GM12878 (cell line): Measurements from ENCODE around the gene ANKRD11. TPM values are rescaled to one million over a fixed set of nuclear protein-coding genes. Genes with fewer than 3 reads are reported as not detected.

Source experiments
- ATAC-seq: fragments of 200-7000 bp; cut with Tn5 transposase; 3 replicates; pipeline ENCODE4 v1.9.1; 2020; ENCODE audit warnings: mild to moderate bottlenecking, moderate library complexity
- BruUV-seq: library from RNA; stranded (reverse); fragments of 400-500 nt; replicated peaks from 2 replicates; lab custom pipeline; 2021; lab: Mats Ljungman, UMichigan
- CTCF ChIA-PET: fragments of 300-600 bp; sonication (Branson Sonifier 250); formaldehyde crosslinking; extraction: SDS; loops from one replicate; lab custom pipeline; 2021; ENCODE audit warnings: inconsistent platforms; lab: Yijun Ruan, JAX
- POLR2A ChIA-PET: fragments of 350-600 bp; formaldehyde crosslinking; extraction: SDS; loops from one replicate; lab custom pipeline; 2021; ENCODE audit warnings: inconsistent platforms; lab: Charles Lee
- RAD21 ChIA-PET: fragments of 300-600 bp; sonication (Branson Sonifier 250); formaldehyde crosslinking; loops from one replicate; lab custom pipeline; 2023; ENCODE audit warnings: antibody characterized with exemption; ENCODE audit not compliant: unreplicated experiment; lab: Charles Lee
- SMC1A ChIA-PET: fragments of 300-600 bp; sonication (Branson Sonifier 250); formaldehyde crosslinking; loops from one replicate; lab custom pipeline; 2023; ENCODE audit not compliant: unreplicated experiment, uncharacterized antibody; lab: Charles Lee
- DNase-seq: peaks from one replicate; pipeline ENCODE4 v3.0.0-alpha.2; 2011; ENCODE audit warnings: low read depth, low spot score
- FAIRE-seq: peaks from 3 replicates; lab custom pipeline; 2011; peaks lifted over from hg19 to GRCh38; lab: Jason Lieb, UNC
- H2AFZ ChIP-seq: 2 replicates; pipeline ENCODE4 v1.6.0; 2011; ENCODE audit warnings: low read depth, low read length, control low read depth; ENCODE audit not compliant: control insufficient read depth
- H3K27ac ChIP-seq: 2 replicates; pipeline ENCODE4 v1.5.1; 2011; ENCODE audit warnings: control low read depth; ENCODE audit not compliant: control insufficient read depth, insufficient read depth
- H3K27me3 ChIP-seq, 2 experiments: replicated peaks in 1 of 2; 2 replicates each; pipeline versions ENCODE4 v1.6.0 to v1.6.1; 2011; ENCODE audit warnings: low read length in 1 of 2; ENCODE audit not compliant: control insufficient read depth in 2 of 2, insufficient read depth in 2 of 2
- H3K36me3 ChIP-seq, 2 experiments: 2 replicates each; pipeline ENCODE4 v1.5.1; 2011; ENCODE audit warnings: low read length in 1 of 2; ENCODE audit not compliant: control insufficient read depth in 2 of 2, insufficient read depth in 2 of 2
- H3K4me1 ChIP-seq: 2 replicates; pipeline ENCODE4 v1.6.1; 2011; ENCODE audit warnings: mild to moderate bottlenecking, low read length, moderate library complexity, mixed read lengths; ENCODE audit not compliant: control insufficient read depth, insufficient read depth
- H3K4me2 ChIP-seq: 2 replicates; pipeline ENCODE4 v1.6.0; 2011; ENCODE audit warnings: control low read depth; ENCODE audit not compliant: control insufficient read depth, insufficient read depth
- H3K4me3 ChIP-seq: fragments of 200-600 bp; sonication (generic); 2 replicates; pipeline ENCODE4 v1.5.1; 2016
- H3K79me2 ChIP-seq: 2 replicates; pipeline ENCODE4 v1.6.0; 2011; ENCODE audit warnings: low read length; ENCODE audit not compliant: control insufficient read depth, insufficient read depth
- H3K9ac ChIP-seq: 2 replicates; pipeline ENCODE4 v1.8.0; 2011; ENCODE audit warnings: low read length, control low read depth, mixed read lengths; ENCODE audit not compliant: control insufficient read depth, insufficient read depth
- H3K9me3 ChIP-seq: replicated peaks from 3 replicates; pipeline ENCODE4 v1.5.1; 2011; ENCODE audit warnings: mild to moderate bottlenecking, low read length; ENCODE audit not compliant: control insufficient read depth, insufficient read depth
- H4K20me1 ChIP-seq: 2 replicates; pipeline ENCODE4 v1.6.0; 2011; ENCODE audit not compliant: control insufficient read depth, insufficient read depth
- BHLHE40 ChIP-seq, 2 experiments: fragments of 450-650 bp in 1 of 2; IDR thresholded peaks; 2 replicates each; pipeline ENCODE4 v1.6.1; 2011 to 2017; ENCODE audit warnings: low read depth in 2 of 2, borderline replicate concordance in 1 of 2, improper control_type of control experiment in 1 of 2, low read length in 1 of 2, mild to moderate bottlenecking in 1 of 2
- CEBPB ChIP-seq, 2 experiments: fragments of 150-350 bp in 1 of 2; IDR thresholded peaks; 2 replicates each; pipeline ENCODE4 v1.6.1; 2012 to 2014; ENCODE audit warnings: low read depth in 2 of 2, low read length in 2 of 2, borderline replicate concordance in 1 of 2, inconsistent platforms in 1 of 2
- CHD1 ChIP-seq: IDR thresholded peaks from 2 replicates; pipeline ENCODE4 v1.6.1; 2012; ENCODE audit warnings: low read depth, low read length, improper control_type of control experiment
- GABPA ChIP-seq: IDR thresholded peaks from 2 replicates; pipeline ENCODE4 v1.6.1; 2014; ENCODE audit warnings: antibody characterized with exemption, low read depth, mild to moderate bottlenecking, inconsistent platforms
- KAT2A ChIP-seq: conservative IDR thresholded peaks from 2 replicates; pipeline ENCODE4 v1.6.1; 2011; ENCODE audit warnings: low read depth, low read length; ENCODE audit not compliant: control insufficient read depth
- MXI1 ChIP-seq: fragments of 150-350 bp; IDR thresholded peaks from 2 replicates; pipeline ENCODE4 v1.6.1; 2011; ENCODE audit warnings: low read depth, mild to moderate bottlenecking, inconsistent platforms, low read length, improper control_type of control experiment
- NFIC ChIP-seq: IDR thresholded peaks from 2 replicates; pipeline ENCODE4 v1.6.1; 2012; ENCODE audit warnings: low read depth, mild to moderate bottlenecking, inconsistent platforms, low read length, moderate library complexity
- NR2C1 ChIP-seq: fragments of 450-650 bp; IDR thresholded peaks from 2 replicates; pipeline ENCODE4 v1.6.1; 2017; ENCODE audit warnings: antibody characterized with exemption, mild to moderate bottlenecking, moderate library complexity
- NR2F1 ChIP-seq: fragments of 450-650 bp; conservative IDR thresholded peaks from 2 replicates; pipeline ENCODE4 v1.6.1; 2017; ENCODE audit warnings: mild to moderate bottlenecking
- PBX3 ChIP-seq: IDR thresholded peaks from 2 replicates; pipeline ENCODE4 v1.6.1; 2011; ENCODE audit warnings: mild to moderate bottlenecking, low read depth, low read length, moderate library complexity; ENCODE audit not compliant: insufficient replicate concordance
- POLR2AphosphoS2 ChIP-seq: IDR thresholded peaks from 2 replicates; pipeline ENCODE4 v1.6.1; 2011; ENCODE audit warnings: low read depth, mild to moderate bottlenecking, low read length, improper control_type of control experiment, moderate library complexity
- SPI1 ChIP-seq: IDR thresholded peaks from 2 replicates; pipeline ENCODE4 v1.6.1; 2011; ENCODE audit warnings: low read depth, mild to moderate bottlenecking, low read length, moderate library complexity, borderline replicate concordance; ENCODE audit not compliant: insufficient read depth
- TCF3 ChIP-seq: IDR thresholded peaks from 2 replicates; pipeline ENCODE4 v1.6.1; 2012; ENCODE audit warnings: low read depth, mild to moderate bottlenecking, low read length, borderline replicate concordance; ENCODE audit not compliant: insufficient read depth
- WGBS: methylation state at CpG from one replicate; pipeline ENCODE4 v1.1.6; 2016; ENCODE audit warnings: low lambda C conversion rate; ENCODE audit not compliant: insufficient replicate concordance, insufficient coverage; ENCODE audit errors: missing lambda C conversion rate; 5-methylcytosine and 5-hydroxymethylcytosine counted together
- in situ Hi-C: fragments of 300-500 bp; cut with MboI; formaldehyde crosslinking; loops from 9 replicates; pipeline ENCODE4 v1.14.3; 2018; ENCODE audit warnings: mixed read lengths
- intact Hi-C: fragments of 100-400 bp; cut with micrococcal nuclease; formaldehyde crosslinking; loops from one replicate; pipeline ENCODE4 v1.14.2; 2022; ENCODE audit not compliant: unreplicated experiment
- polyA plus RNA-seq, 11 experiments: library from polyadenylated mRNA; depleted of rRNA in 4 of 11; unstranded in 6 of 11; stranded (reverse) in 5 of 11; fragments of >200 nt; fragmentation: Nextera tagmentation in 4 of 11; fragmentation: Illumina TruSeq in 1 of 11; extraction: Ambion mirVana in 4 of 11; extraction: Trizol in 1 of 11; gene quantifications; 1 replicate in 1 of 11; 2 replicates in 10 of 11; pipeline versions ENCODE4 v1.2.1 to v1.2.3, GENCODE V29; 2011 to 2016; ENCODE audit warnings: inconsistent platforms in 2 of 11, missing spikeins in 2 of 11, low read depth in 1 of 11
- total RNA-seq, 4 experiments: library from RNA; depleted of rRNA in 3 of 4; stranded (reverse); fragments of >200 nt in 3 of 4; fragmentation: Illumina TruSeq in 1 of 4; extraction: Trizol in 1 of 4; gene quantifications; 2 replicates each; pipeline versions ENCODE4 v1.2.1 to v1.2.3, GENCODE V29; 2013 to 2021
- TF ChIP-seq, protein P1 (sequence below): IDR thresholded peaks from 2 replicates; pipeline ENCODE4 v1.6.1; 2011; ENCODE audit warnings: low read depth, mild to moderate bottlenecking, low read length, moderate library complexity, borderline replicate concordance; ENCODE audit errors: extremely low read depth
- TF ChIP-seq, protein P2 (sequence below): fragments of 450-650 bp; IDR thresholded peaks from 2 replicates; pipeline ENCODE4 v1.6.1; 2017; ENCODE audit warnings: mild to moderate bottlenecking, moderate library complexity
- TF ChIP-seq, protein P3 (sequence below): IDR thresholded peaks from 2 replicates; pipeline ENCODE4 v1.6.1; 2011; ENCODE audit warnings: borderline replicate concordance, low read depth, mild to moderate bottlenecking, moderate library complexity, mixed read lengths, low read length; ENCODE audit not compliant: insufficient read depth; ENCODE audit errors: extremely low read length

ANKRD11 gene
- total and polyA plus RNA-seq, 10 of the 15 experiments (the other 5 are each of a cell fraction or from before 2014, with no cell fraction given), result 5.1 to 103 (median 27.4) TPM

GRCh38 chr16:89312194-89312593, 178.2 kb downstream of the ANKRD11 start (continued):
- no peak for TF ChIP-seq PBX3

DNA sequence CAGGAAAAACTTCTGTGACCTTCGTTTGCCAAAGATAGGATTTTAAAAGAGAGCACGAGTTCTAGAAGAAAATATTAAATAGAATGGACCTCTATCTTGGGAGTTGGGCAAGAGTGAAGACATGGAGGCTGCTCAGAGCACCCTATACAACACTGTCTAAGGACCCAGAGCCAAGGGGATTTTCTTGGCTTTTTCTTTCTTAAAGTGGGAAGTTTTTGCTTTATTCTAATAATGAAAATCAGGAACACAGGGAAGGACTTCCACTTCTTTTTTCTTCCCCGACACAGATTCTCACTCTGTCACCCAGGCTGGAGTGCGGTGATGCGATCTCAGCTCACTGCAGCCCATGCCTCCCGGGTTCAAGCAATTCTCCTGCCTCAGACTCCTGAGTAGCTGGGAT, 178.7 kb downstream of the ANKRD11 start:
- H3K4me2 ChIP-seq, result no peak overlapping the region
- in situ Hi-C loops (no loop called here), intact Hi-C loops (no loop called here)
- RAD21 ChIA-PET, result no interaction called here
- no peaks in the 10 kb centered on the region for H3K9me3 ChIP-seq
- peaks cover 13% of the 10 kb centered on the region for H4K20me1 ChIP-seq
- ATAC-seq, result no peak
- SMC1A ChIA-PET, result interaction anchor here (0.6 kb wide), 1 partner anchor 50 kb away, joined by 3 read pairs; no protein-coding TSS in a partner anchor
- no peak overlapping the region for H3K9ac ChIP-seq
- H3K27me3 ChIP-seq, result no peaks in the 10 kb centered on the region
- H2AFZ ChIP-seq, result no peak overlapping the region
- peaks cover 17 to 37% of the 10 kb centered on the region in 2 experiments; a peak in 3 of 4 replicates for H3K36me3 ChIP-seq
- H3K4me1 ChIP-seq, result peaks cover 13% of the 10 kb centered on the region
- no peak for FAIRE-seq
- peaks cover 75% of the 10 kb centered on the region for H3K79me2 ChIP-seq
- BruUV-seq, result no TSS peak
- no peak for DNase-seq
- no peak overlapping the region for H3K27ac ChIP-seq
- POLR2A ChIA-PET, result no interaction called here
- CTCF ChIA-PET, result no interaction called here
- 83% methylated on average over 6 of the region's 6 CpGs for WGBS
- no peak overlapping the region for H3K4me3 ChIP-seq
- TF ChIP-seq BHLHE40 (IDR thresholded peaks at IDR 0.05; ENCODE audit: borderline replicate concordance in 1 of 2, low read depth in 2 of 2, low read length in 1 of 2) (no peak), NR2C1 (no peak), NFIC (no peak), MXI1 (no peak), NR2F1 (no peak), CHD1 (no peak), POLR2AphosphoS2 (no peak), GABPA (no peak), TCF3 (no peak), CEBPB (IDR thresholded peaks at IDR 0.05; ENCODE audit: borderline replicate concordance in 1 of 2, low read depth in 2 of 2, low read length in 2 of 2) (no peak), KAT2A (no peak), SPI1 (no peak)
- TF ChIP-seq, protein P1, sequence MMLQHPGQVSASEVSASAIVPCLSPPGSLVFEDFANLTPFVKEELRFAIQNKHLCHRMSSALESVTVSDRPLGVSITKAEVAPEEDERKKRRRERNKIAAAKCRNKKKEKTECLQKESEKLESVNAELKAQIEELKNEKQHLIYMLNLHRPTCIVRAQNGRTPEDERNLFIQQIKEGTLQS, result no peak
- TF ChIP-seq, protein P2, sequence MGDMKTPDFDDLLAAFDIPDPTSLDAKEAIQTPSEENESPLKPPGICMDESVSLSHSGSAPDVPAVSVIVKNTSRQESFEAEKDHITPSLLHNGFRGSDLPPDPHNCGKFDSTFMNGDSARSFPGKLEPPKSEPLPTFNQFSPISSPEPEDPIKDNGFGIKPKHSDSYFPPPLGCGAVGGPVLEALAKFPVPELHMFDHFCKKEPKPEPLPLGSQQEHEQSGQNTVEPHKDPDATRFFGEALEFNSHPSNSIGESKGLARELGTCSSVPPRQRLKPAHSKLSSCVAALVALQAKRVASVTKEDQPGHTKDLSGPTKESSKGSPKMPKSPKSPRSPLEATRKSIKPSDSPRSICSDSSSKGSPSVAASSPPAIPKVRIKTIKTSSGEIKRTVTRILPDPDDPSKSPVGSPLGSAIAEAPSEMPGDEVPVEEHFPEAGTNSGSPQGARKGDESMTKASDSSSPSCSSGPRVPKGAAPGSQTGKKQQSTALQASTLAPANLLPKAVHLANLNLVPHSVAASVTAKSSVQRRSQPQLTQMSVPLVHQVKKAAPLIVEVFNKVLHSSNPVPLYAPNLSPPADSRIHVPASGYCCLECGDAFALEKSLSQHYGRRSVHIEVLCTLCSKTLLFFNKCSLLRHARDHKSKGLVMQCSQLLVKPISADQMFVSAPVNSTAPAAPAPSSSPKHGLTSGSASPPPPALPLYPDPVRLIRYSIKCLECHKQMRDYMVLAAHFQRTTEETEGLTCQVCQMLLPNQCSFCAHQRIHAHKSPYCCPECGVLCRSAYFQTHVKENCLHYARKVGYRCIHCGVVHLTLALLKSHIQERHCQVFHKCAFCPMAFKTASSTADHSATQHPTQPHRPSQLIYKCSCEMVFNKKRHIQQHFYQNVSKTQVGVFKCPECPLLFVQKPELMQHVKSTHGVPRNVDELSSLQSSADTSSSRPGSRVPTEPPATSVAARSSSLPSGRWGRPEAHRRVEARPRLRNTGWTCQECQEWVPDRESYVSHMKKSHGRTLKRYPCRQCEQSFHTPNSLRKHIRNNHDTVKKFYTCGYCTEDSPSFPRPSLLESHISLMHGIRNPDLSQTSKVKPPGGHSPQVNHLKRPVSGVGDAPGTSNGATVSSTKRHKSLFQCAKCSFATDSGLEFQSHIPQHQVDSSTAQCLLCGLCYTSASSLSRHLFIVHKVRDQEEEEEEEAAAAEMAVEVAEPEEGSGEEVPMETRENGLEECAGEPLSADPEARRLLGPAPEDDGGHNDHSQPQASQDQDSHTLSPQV, result no peak
- TF ChIP-seq, protein P3, sequence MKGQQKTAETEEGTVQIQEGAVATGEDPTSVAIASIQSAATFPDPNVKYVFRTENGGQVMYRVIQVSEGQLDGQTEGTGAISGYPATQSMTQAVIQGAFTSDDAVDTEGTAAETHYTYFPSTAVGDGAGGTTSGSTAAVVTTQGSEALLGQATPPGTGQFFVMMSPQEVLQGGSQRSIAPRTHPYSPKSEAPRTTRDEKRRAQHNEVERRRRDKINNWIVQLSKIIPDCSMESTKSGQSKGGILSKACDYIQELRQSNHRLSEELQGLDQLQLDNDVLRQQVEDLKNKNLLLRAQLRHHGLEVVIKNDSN, result no peak
